GM18505 (cell line): ENCODE data around the gene RPS15.

ENCODE experiments used
- ATAC-seq: cut with Tn5 transposase; IDR thresholded peaks from one replicate; pipeline ENCODE4 v1.9.1; 2021; ENCODE audit not compliant: unreplicated experiment
- POLR2A ChIP-seq: IDR thresholded peaks from 4 replicates; pipeline ENCODE4 v1.6.1; 2011; ENCODE audit warnings: borderline replicate concordance; ENCODE audit not compliant: insufficient read depth, insufficient read length; ENCODE audit errors: extremely low read depth

The RPS15 gene

DNA sequence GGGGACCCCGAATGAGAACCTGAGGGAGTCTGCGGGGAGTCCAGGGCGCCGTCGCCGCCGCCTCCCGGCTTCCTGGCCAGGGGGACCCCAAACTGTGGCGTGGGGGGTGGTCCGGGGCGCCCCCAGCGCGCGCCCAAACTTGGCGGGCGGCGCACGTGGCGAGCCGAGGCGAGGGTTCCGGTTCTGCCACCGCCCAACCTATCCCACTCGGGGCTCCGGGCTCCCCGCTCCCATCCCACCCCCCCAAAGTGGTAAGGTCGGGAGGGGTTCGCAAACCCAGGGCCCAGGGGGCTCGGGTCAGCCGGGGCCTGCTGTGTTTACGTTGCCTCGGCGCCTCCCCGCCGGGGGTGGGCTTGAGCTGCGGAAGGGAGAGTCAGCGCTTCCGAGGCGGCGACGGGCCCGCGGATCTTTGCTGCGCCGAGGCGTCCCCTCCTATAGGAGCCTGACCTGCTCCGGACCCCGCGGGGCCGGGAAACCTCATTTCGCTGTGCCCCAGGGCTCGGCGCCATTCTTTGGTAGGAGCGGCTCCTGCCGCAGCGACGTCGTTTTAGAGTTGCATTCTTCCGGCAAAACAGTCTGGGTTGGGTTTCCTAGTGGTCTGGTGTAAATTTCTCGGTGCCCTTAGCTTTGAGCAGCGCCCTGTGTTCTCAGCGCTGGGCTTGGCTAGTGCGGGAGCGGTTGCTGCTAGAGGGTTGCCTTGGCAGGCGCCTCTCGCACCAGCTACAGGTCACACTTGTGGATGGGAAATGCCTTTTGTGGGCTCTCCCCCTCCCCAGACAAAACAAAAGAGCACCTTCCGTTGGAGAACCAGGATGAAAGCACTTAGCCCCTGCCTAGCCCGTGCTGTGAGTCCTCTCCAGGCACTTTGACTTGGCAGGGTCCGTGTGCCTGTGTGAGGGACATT lies 29.6 kb upstream of the RPS15 start:
- TF ChIP-seq POLR2A, result peak; percentile 22
- no peak for ATAC-seq

DNA sequence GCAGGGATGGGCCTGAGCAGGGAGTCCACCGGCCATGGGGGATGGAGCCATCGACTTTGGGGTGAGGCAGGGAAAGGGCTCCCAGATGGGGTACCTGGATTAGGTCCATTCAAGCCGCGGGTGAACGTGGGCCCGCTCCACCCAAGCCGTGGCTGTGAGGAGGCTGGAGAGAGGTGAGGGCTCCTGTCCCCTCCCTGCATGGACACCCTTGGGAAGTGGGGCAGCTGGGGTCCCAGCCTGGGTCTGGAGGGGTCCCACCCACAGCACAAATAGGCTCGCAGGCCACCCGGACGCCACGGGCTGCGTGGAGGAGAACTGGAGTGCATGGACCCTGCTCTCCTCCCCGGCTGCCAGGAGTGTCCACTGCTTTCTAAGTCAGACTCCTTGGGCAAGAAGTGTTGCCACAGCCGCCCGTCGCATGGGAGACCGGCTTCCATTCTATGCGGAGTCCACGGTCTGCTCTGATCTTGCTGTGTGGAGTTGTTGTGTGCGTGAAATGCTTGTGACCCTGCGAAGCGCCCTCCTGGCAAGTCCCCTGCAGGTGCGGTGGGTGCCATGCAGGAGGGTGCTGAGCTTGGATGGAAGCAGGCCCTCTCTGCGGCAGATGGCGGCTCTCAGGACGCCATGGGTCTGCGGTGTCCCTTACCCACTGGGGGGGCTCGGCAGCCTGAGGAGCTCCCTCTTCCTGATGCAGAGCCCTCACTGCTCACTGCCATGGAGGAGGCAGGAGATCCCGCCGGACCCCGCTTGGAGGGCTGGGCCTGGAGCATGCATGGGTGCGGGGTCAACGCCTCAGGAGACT lies 28.8 kb upstream of the RPS15 start:
- no peak for ATAC-seq
- no peak for TF ChIP-seq POLR2A

DNA sequence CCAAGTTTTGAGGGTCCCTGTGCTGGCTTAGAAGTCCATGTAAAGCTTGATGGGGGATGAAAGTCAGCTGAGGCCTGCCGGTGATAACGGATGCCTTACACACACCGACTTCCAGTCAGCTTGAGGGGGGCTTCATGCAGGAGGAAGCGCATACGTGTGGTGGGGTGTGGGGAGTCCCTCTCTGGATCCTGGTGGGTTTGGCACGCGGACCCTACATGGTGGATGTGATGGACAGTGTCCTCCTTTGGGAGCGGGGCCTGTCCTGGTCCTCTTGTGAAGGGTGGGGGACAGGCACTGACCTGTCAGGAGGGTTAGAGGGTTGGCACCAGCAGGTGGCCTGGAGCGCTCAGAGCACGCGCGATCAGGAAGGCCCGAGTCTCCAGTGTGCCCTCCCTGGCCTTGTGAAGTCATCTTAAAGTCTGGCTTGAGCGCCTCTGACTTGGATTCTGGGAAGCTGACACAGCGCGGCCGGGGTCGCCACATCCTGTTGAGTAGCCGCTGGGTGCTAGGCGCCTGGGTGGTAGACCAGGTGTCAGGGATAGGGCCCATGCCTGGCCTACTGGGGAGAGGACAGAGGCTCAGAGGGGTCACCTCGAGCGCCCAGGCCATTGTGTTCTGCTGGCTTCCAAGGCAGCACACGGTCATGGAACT lies 27.9 kb upstream of the RPS15 start:
- ATAC-seq, result no peak
- TF ChIP-seq POLR2A, result no peak

DNA sequence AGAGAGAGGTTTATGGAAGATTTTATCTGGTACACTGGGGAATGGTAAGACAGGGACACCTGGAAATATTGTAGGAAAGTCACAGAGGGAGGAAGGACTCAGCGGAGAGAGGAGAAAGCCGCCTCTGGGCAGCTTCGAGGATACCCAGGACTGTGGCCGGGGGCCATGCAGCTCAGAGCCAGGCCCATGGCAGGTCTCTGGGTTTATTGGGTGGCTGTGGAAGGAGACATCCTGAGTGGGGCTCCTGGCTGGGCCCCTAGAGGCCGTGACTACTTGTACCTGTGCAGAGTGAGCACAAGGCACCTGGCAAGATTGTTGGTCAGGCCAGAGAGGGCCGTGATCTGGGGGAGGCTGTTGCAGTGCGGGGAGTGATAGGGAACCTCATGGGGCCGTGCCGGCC lies 27.4 kb upstream of the RPS15 start:
- TF ChIP-seq POLR2A, result no peak
- ATAC-seq, result no peak

DNA sequence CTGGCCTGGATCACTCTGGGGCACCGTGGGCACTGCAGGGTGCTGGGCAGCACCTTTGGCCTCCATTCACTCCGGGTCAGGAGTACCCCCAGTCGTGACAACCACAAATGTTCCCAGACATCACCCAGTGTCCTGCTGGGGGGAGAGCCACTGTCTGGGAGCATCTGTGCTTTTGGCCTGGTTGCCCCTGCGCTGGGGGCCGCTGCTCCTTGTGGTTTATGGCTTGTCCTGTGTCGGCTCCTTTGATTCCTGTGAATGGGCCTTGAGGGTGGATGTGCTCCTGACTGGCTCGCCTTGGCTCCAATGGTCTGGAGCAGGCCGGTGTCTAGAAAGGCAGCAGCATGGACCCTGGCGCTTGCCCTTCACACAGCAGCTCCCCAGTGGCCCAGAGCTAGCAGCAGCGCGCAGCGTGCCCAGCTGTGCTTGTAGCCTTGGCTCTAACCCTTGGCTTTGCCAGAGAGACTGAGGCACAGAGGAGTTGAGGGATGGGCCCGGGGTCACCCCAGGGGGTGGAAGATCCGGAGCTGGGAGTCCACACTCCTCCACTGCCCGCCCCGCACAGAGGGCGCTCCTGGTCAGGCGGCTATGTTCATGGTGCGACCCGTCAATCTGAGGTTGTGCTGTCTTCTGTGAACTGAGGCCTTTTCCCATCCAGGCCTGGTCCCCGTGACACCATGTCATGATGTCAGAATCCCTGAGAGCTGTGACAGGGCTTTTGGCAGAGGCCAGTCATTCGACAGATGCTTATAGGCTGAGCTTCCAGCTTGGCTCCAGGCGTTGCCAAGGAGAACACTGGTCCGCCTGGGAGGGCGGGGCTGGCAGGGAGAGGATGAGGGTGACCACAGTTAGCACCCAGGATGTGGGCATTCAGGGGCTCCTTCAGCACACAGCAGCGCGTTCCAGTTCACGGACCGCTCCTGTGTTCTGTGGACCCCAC lies 26.7 kb upstream of the RPS15 start:
- ATAC-seq, result no peak
- TF ChIP-seq POLR2A, result no peak

DNA sequence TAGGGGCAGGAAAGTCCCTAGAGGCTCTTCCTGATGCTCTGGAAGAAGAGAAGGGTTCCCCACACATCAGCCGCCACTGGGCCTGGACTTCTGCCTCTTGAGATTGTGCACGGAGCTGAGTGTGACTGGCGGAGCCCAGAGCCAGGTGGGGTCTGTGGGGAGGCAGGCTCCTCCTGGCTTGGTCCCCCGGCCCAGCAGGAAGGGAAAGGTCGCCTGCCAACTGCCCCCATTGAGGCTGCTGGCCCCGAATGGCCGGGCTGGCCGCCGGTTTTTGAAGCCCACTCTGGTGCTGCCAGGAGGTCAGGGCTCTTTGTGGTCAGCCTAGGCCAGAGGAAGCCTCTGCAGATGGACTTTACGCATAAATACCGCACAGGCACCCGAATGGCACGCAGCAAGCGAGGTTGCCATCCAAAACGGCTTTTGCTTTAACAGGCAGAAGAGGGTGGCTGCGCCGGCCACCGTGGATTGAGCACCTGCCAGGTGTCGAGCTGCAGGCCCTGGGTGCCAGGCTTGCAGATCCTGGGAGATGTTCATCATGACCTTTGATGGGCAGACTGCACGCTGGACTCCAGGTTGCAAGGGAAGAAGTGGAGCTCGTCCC lies 25.8 kb upstream of the RPS15 start:
- no peak for TF ChIP-seq POLR2A
- no peak for ATAC-seq

DNA sequence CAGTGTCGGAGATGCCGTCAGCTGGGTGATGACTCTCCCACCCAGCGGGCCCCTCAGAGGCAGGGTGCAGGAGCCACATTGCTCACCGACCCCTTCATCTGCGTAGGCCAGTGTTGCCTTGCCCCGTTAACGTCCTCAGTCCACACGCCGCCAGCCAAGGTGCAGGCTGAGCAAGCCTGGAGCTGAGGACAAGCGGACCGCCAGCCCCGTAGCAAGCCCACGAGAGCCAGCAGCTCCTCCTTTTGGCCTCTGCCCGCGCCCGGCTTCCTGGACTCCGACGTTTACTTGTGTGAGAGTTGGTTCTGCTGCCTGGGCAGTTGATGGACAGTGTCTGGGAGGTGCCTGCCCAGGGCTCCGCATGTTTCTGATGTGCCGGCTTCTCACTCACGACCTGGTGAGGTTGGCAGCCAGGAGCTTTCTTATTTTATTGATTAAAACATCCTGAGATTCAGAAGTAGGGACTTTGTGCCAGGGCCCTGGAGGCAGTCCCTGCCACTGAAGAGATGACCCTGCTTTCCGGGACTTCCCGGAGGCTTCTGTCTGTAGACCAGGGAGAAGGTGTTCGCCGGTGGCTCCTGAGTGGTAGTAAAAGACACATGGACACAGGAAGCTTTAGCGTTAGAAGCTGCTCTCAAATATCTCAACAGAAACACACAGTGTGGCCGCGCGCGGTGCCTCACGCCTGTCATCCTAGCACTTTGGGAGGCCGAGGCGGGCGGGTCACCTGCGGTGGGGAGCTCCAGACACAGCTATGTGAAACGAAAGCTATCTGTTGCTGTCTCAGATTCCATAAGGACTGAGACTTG lies 25.0 kb upstream of the RPS15 start:
- TF ChIP-seq POLR2A, result no peak
- ATAC-seq, result no peak

DNA sequence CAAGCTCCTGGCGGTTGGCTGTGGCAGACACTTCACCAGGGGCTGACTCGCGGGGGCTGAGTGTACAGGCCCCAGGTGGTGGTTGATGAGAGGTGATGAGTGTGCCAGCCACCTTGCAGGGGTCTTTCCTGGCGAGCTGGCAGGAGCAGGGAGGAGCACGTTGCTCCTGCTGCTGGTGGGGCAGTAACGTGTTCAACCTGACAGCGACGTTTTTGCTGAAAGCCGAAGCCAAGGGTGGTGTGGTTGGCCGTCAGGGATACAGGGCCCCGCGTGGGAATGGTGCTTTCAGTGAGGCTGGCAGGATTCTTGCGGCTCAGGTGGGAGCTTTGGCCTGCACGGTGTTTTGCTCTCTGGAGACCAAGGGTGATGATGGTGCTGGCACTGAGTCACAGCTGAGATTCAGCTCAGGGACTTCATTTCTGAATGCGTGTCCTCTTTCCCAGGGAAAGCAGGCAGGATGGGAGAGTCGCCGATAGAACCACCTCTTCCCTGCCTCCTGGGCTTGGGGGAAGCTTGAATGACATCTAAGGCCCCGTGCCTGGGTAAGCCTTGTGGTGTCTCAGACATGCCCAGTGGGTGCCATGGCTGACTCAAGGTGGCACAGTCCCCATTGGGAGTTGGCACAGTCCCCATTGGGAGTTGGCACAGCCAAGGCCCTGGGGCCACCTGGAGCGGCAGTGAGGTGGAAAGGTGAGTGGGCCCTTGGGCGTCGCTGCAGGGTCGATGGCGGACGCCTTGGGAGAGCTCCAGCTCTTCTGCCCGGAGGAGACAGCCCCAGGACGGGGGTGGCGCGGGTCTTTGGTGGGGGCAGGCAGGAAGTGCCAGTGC lies 22.0 kb upstream of the RPS15 start:
- ATAC-seq, result no peak
- TF ChIP-seq POLR2A, result no peak

DNA sequence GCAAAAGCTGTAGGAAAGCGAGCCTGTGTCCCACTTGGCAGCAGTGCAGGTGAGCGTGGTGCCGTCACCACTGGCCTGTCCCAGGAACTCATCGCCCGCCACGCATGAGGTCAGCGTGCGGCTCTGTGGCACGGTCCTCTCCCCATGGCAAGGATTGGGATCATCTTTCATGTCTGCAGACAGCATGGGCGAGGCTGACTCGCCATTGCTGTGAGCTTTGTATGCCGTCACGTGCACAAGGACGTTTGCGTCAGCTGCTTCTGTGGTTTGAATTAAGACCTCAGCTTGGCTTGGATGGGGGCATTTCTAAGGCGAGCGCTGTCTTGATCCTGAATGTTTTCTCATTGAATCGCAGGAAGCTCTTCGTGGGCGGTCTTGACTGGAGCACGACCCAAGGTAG lies 21.1 kb upstream of the RPS15 start:
- ATAC-seq, result no peak
- TF ChIP-seq POLR2A, result no peak

DNA sequence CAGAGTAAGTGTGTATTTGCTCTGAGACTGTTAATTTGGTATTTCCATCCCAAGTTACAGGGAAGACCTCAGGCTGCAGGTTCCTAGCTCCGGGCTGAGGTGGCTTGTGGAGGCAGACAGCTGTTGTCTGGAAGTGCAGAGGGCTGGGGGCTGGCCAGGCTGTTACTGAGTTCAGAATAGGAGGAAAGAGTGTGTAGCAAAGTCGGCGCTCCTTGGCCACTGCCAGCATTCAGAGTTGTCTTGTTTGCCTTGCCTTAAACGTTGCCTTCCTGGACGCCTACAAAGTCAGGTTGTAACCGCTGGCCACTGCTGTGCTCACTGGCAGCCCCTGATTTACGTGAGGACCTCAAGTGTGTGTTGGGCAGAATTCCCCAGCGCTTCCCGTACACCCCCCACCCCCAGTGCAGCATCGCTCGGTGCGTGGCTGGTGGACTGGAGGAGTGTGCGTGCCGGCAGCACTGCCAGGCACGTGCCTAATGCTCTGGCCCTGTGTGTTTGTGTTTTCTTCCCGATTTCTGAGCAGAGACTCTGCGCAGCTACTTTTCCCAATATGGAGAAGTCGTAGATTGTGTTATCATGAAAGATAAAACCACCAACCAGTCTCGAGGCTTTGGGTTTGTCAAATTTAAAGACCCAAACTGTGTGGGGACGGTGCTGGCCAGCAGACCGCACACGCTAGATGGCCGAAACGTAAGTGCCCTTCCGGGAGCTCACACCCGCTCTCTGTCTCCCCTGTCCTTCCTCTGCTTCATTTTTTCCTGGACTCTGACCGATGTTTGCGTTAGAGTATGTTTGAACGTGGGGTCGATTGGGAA lies 20.3 kb upstream of the RPS15 start:
- TF ChIP-seq POLR2A, result no peak
- no peak for ATAC-seq
